SJSA1 (cell line): Measurements from ENCODE around the gene PIM1. TPM values are rescaled to one million over a fixed set of nuclear protein-coding genes. Genes with fewer than 3 reads are reported as not detected.
A peak's percentile ranks its signal among the peaks of the same experiment; 100 is the strongest.

ENCODE experiments used
- DNase-seq, 2 experiments: peaks; one replicate each; pipeline ENCODE4 v3.0.0-alpha.2; 2015 to 2020; ENCODE audit warnings: low spot score in 2 of 2, low read depth in 1 of 2
- H3K27ac ChIP-seq: fragments of 250-450 bp; sonication (Bioruptor Pico); 2 replicates; pipeline ENCODE4 v1.5.1; 2020; ENCODE audit warnings: mild to moderate bottlenecking, moderate library complexity
- H3K27me3 ChIP-seq: fragments of 250-450 bp; sonication (Bioruptor Pico); replicated peaks from 2 replicates; pipeline ENCODE4 v1.5.1; 2020; ENCODE audit warnings: mild to moderate bottlenecking, moderate library complexity
- H3K36me3 ChIP-seq: fragments of 250-450 bp; sonication (Bioruptor Pico); 2 replicates; pipeline ENCODE4 v1.5.1; 2020; ENCODE audit warnings: mild to moderate bottlenecking
- H3K4me1 ChIP-seq: fragments of 250-450 bp; sonication (Bioruptor Pico); replicated peaks from 2 replicates; pipeline ENCODE4 v1.6.1; 2021; ENCODE audit warnings: mild to moderate bottlenecking
- H3K4me3 ChIP-seq: fragments of 250-450 bp; sonication (Bioruptor Pico); 2 replicates; pipeline ENCODE4 v1.5.1; 2020; ENCODE audit warnings: mild to moderate bottlenecking
- H3K9me3 ChIP-seq: fragments of 250-450 bp; sonication (Bioruptor Pico); replicated peaks from 2 replicates; pipeline ENCODE4 v1.5.1; 2020; ENCODE audit warnings: mild to moderate bottlenecking
- total RNA-seq: library from RNA; depleted of rRNA; stranded (reverse); fragments of >200 nt; shearing (Covaris generic); gene quantifications from 2 replicates; pipeline ENCODE4 v1.2.3, GENCODE V29; 2014

PIM1 gene
- total RNA-seq, 1 experiment from 2014 or later = 49.8 TPM

GRCh38 chr6:37131104-37131959, 38.6 kb upstream of the PIM1 start:
- no peak for DNase-seq
- no peak overlapping the region for H3K27ac ChIP-seq
- no peaks in the 10 kb centered on the region for H3K27me3 ChIP-seq
- no peaks in the 10 kb centered on the region for H3K9me3 ChIP-seq
- peaks cover 72% of the 10 kb centered on the region for H3K4me1 ChIP-seq
- no peak overlapping the region for H3K4me3 ChIP-seq
- H3K36me3 ChIP-seq = no peaks in the 10 kb centered on the region

DNA sequence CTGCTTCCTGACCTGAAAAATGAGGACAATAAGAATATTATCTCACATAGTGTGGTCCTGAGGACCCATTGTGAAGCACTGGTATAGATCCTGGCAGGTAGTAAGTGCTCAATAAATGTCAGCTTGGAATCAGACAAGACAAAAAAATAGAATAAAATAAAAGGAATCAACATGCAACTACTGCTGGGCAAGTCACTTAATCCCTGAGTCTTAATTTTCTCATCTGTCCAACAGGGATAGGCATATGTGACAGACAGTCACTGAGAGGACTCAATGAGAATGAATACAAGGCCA, 38.0 kb upstream of the PIM1 start:
- Histone ChIP-seq H3K27me3 (no peaks in the 10 kb centered on the region), H3K4me1 (peaks cover 72% of the 10 kb centered on the region), H3K27ac (no peak overlapping the region)

DNA sequence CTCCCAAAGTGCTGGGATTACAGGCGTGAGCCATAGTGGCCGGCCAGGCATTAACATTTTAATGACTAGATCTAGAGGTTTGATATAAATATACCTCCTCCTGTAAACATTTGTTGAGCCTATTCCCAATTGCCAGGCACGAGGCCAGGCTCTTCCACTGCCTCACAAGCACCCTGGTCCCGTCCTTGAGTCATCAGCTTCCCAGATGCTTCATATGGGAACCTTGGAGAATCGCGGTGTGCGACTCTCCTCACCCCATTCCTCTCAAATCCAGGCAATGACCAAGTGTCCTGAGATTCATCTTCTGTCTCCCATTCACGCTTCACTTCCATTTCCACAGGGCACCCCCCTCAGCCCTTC, 35.9 kb upstream of the PIM1 start:
- peak overlapping the region; percentile 98 for H3K27ac ChIP-seq
- DNase-seq = peak; percentile 89 to 92
- H3K27me3 ChIP-seq = no peaks in the 10 kb centered on the region
- H3K4me1 ChIP-seq = peaks cover 67% of the 10 kb centered on the region
- H3K36me3 ChIP-seq = no peaks in the 10 kb centered on the region
- no peaks in the 10 kb centered on the region for H3K9me3 ChIP-seq
- H3K4me3 ChIP-seq = no peak overlapping the region

More for the DNA sequence above, 38.0 kb upstream of the PIM1 start:
- H3K36me3 ChIP-seq = no peaks in the 10 kb centered on the region
- H3K4me3 ChIP-seq = no peak overlapping the region
- H3K9me3 ChIP-seq = no peaks in the 10 kb centered on the region
- DNase-seq = no peak

DNA sequence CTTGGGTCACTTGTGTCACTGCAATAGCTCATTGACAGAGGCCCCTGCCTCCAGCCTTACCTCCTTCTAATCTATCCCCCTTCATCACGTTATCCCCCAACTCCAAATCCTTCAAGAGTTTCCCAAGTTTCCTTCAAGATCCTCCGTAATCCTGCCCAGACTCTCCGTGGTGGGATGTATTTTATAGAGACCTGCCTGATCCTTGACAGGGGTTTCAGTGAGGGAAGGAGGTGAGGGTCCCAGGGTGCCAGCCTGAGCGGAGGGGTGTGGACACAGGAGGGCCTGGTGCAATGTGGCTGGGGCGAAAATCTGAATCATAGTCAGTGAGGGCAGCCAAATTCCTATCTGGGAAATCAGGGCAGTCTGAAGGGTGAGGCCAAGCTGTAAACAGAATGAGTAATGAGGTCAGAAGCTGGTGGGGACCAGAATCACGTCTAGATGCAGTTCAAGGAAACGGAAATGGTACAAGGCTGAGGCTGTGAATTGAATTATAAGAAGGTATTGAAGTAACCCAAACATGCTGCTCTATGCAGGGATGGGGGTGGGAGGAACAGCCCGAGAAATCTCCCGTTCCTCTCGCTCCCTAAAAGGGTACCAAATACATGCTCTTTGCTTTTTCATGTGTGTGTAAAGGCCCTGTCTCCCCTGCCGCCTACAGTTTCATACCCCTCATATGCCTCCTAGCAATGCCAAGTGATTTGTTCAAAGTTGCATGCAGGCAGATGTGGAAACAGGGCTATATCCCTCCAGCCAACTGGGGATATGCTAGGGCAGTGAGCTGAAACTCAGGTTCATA, 35.4 kb upstream of the PIM1 start:
- H3K4me3 ChIP-seq = no peak overlapping the region
- H3K27me3 ChIP-seq = no peaks in the 10 kb centered on the region
- peak; percentile 93 to 95 for DNase-seq
- H3K27ac ChIP-seq = peak overlapping the region; percentile 98
- no peaks in the 10 kb centered on the region for H3K9me3 ChIP-seq
- H3K4me1 ChIP-seq = peaks cover 72% of the 10 kb centered on the region
- H3K36me3 ChIP-seq = no peaks in the 10 kb centered on the region

- Histone ChIP-seq H3K4me3 (peak overlapping the region; percentile 33), H3K9me3 (no peaks in the 10 kb centered on the region), H3K36me3 (no peaks in the 10 kb centered on the region), H3K4me1 (peaks cover 82% of the 10 kb centered on the region), H3K27me3 (no peaks in the 10 kb centered on the region), H3K27ac (peak overlapping the region; percentile 99)
- DNase-seq = peak in 1 of 2 experiments; percentile 46
These were observed 33.9 kb upstream of the PIM1 start for GRCh38 chr6:37135835-37136694.

- Histone ChIP-seq H3K4me1 (peaks cover 83% of the 10 kb centered on the region), H3K9me3 (no peaks in the 10 kb centered on the region), H3K27me3 (no peaks in the 10 kb centered on the region), H3K4me3 (peak overlapping the region; percentile 33), H3K27ac (peak overlapping the region; percentile 99), H3K36me3 (no peaks in the 10 kb centered on the region)
- DNase-seq = no peak
These were observed 33.1 kb upstream of the PIM1 start for GRCh38 chr6:37136821-37137200.

DNA sequence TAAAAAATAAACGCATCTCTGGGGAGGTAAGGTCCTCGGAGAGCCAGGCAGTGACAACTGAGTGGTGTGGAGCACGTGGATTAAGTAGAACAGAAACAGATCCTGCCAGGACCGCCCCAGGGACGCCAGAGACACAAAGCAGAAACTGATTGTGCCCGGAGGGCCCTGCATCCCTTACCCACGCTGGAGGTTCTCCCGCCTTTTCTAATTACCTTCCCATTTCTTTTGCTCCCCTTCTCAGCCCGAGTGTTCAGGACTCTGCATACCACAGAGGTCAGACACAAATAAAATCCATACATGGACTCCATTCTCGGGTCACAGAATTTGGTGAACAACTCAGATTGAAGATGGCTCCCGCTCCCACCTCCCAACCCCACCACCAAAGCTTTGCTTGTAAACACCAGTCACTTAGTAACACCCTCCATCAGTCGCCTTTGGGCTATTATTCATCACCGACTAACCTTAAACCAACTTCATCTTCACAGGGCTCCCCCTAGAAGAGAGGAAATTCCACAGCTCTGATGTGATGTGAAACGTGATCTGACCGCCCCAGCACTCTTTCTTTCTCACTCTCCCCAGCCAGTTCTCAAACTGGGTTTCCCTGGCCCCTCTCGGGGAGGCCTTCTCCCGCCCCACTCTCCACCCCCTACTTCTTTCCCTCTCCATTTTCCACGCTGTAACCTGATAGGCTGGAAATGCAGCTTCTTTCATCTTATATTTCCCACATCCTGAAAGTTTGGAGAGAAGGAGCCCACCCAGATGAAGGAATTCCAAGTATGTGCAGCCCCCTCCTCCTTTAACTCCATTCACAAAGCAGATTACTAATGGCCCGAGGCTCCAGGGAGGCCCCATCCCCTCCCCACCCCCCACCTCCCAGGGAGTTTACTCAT, 32.5 kb upstream of the PIM1 start:
- Histone ChIP-seq H3K36me3 (no peaks in the 10 kb centered on the region), H3K4me1 (peaks cover 88% of the 10 kb centered on the region), H3K27me3 (no peaks in the 10 kb centered on the region), H3K9me3 (no peaks in the 10 kb centered on the region), H3K4me3 (peak overlapping the region; percentile 33), H3K27ac (peak overlapping the region; percentile 99)
- DNase-seq = peak; percentile 96 to 100

- Histone ChIP-seq H3K4me3 (no peak overlapping the region), H3K9me3 (no peaks in the 10 kb centered on the region), H3K36me3 (no peaks in the 10 kb centered on the region), H3K27me3 (no peaks in the 10 kb centered on the region), H3K27ac (peak overlapping the region; percentile 99), H3K4me1 (peaks cover 92% of the 10 kb centered on the region)
- peak in 1 of 2 experiments; percentile 35 for DNase-seq
These were observed 31.1 kb upstream of the PIM1 start for GRCh38 chr6:37138856-37139229.

- Histone ChIP-seq H3K9me3 (no peaks in the 10 kb centered on the region), H3K4me3 (no peak overlapping the region), H3K4me1 (peaks cover 90% of the 10 kb centered on the region), H3K27ac (peak overlapping the region; percentile 99), H3K27me3 (no peaks in the 10 kb centered on the region), H3K36me3 (no peaks in the 10 kb centered on the region)
- no peak for DNase-seq
These were observed 30.6 kb upstream of the PIM1 start for GRCh38 chr6:37139230-37139962.

- Histone ChIP-seq H3K36me3 (no peaks in the 10 kb centered on the region), H3K27ac (peak overlapping the region; percentile 83), H3K4me1 (peaks cover 89% of the 10 kb centered on the region), H3K27me3 (no peaks in the 10 kb centered on the region), H3K9me3 (no peaks in the 10 kb centered on the region), H3K4me3 (no peak overlapping the region)
- DNase-seq = no peak
These were observed 29.8 kb upstream of the PIM1 start for GRCh38 chr6:37140145-37140544.

GRCh38 chr6:37141281-37142049, 28.5 kb upstream of the PIM1 start:
- Histone ChIP-seq H3K4me1 (peaks cover 82% of the 10 kb centered on the region), H3K27me3 (no peaks in the 10 kb centered on the region), H3K36me3 (no peaks in the 10 kb centered on the region), H3K4me3 (no peak overlapping the region), H3K27ac (peak overlapping the region; percentile 83), H3K9me3 (no peaks in the 10 kb centered on the region)
- peak in 1 of 2 experiments; percentile 62 for DNase-seq

DNA sequence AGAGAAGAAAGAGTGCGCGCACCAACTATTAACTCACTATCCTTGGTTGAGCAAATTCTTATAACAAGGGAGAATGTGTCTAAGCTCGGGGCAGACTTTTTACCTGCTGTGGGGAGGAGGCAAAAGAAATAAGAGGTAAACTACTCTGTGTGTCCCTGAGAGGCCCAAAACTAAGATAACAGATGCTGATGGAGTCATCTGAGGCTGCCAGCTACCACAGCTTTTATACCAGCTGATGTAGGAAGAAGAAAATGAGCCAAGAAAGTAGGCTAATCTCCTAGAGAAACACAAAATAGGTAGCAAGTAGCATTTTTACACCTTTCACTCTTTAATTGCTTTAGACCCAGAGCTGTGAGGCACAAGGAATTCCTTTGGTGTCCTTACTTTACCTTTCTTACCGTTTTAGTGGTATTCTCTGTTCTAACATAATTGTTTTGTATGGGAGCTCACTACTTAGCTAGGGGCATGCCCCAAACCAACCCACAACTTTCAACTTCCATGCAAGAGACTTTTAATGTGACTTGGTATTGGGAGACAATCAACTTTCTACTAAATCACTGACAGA, 27.8 kb upstream of the PIM1 start:
- no peaks in the 10 kb centered on the region for H3K9me3 ChIP-seq
- H3K27me3 ChIP-seq = no peaks in the 10 kb centered on the region
- no peak overlapping the region for H3K4me3 ChIP-seq
- peak in 1 of 2 experiments; percentile 46 for DNase-seq
- H3K36me3 ChIP-seq = no peaks in the 10 kb centered on the region
- H3K27ac ChIP-seq = peak overlapping the region; percentile 83
- peaks cover 76% of the 10 kb centered on the region for H3K4me1 ChIP-seq
